ENCODE data around the gene CCR4.

The CCR4 gene

GRCh38 chr3:33004205-33004604 lies 52.8 kb downstream of the CCR4 start:
- no peak for TF ChIP-seq CTCF (IDR thresholded peaks at IDR 0.05; ENCODE audit: control insufficient read depth, insufficient read depth, low read depth, low read length, missing control alignments)
- no peak for DNase-seq (ENCODE audit: low read depth)
- H3K4me3 ChIP-seq (ENCODE audit: control insufficient read depth, low read depth, low read length), result no peak overlapping the region

GRCh38 chr3:33004961-33005360 lies 53.5 kb downstream of the CCR4 start:
- no peak for TF ChIP-seq CTCF (IDR thresholded peaks at IDR 0.05; ENCODE audit: control insufficient read depth, insufficient read depth, low read depth, low read length, missing control alignments)
- DNase-seq (ENCODE audit: low read depth), result no peak
- H3K4me3 ChIP-seq (ENCODE audit: control insufficient read depth, low read depth, low read length), result no peak overlapping the region
